GM12873 (cell line): ENCODE results near the gene RBM19.

Experiments used
- CTCF ChIP-seq: IDR thresholded peaks from 2 replicates; pipeline ENCODE4 v1.5.1; 2012; ENCODE audit warnings: low read depth, mild to moderate bottlenecking, moderate library complexity, low read length, control low read depth; ENCODE audit not compliant: insufficient read depth; ENCODE audit errors: missing control alignments

RBM19 gene

GRCh38 chr12:113804961-113805600, 161.0 kb downstream of the RBM19 start:
- no peak for TF ChIP-seq CTCF

DNA sequence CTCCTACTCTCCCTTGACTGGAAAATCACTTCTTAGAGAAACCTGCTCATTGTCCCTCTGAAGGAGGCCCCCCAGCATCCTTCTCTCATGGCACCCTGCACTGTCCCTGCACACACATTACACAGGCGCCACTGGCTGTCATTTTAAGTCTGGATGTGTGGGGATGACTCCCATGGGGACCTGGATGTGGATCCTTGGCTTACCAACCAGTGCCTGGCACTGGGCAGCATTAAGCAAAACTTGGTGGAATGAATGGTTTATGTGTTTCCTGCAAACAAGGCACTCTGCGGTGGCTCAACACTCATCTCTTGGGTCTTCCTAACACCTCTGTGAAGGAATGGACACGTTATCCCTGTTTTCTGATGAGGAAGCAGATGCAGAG, 162.4 kb downstream of the RBM19 start:
- no peak for TF ChIP-seq CTCF

- no peak for TF ChIP-seq CTCF
These were observed 163.0 kb downstream of the RBM19 start for GRCh38 chr12:113802966-113803758.

DNA sequence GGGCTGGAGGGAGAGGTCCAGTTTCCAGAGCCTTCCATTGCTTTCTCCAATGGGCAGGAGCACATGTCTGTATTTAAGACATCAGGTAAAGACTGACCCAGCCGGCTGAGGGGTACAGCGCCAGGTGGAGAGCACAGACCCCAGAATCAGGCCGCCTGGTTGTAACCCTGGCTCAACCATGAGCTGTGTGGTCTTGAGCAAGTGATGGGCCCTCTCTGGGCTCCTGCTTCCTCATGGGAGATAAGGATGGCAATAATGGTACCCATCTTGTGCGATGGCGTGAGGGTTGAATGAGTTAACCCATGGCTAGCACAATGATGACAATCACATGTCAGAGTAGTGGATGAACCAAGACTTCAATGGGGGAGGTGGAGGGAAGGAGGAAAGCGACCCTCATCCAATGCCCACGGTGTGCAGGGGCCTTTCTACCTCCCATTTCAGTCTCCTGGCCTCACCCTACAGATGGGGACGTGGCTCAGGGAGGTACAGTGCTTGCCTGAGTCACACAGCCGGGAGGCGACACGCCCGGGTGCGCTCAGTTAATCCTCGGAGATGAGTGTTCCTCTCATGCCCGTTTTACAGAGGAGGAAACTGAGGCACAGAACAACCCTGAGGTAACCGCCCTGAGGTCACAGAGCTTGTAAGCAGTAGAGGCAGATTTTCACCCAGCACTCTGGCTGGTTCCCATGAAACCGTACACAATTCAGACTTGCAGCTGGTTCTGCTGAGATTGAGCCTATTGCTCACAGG, 163.9 kb downstream of the RBM19 start:
- no peak for TF ChIP-seq CTCF

GRCh38 chr12:113800201-113800600, 165.9 kb downstream of the RBM19 start:
- no peak for TF ChIP-seq CTCF

GRCh38 chr12:113798552-113798951, 167.6 kb downstream of the RBM19 start:
- TF ChIP-seq CTCF = no peak

DNA sequence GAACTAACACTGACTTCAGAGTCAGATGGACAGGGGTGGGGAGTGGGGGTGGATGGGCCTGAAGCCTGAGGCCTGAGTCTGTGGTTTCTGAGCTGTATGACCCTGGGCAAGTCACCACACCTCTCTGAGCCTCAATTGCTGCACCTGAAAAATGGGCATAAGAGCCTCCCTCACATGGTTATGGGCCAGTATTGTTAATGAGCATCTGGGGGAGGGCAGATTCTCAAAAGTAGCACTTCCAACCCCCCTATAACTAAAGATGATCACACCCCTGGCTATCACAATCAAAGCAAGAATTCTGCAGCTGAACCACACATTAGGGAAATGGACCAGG, 168.6 kb downstream of the RBM19 start:
- no peak for TF ChIP-seq CTCF
